NCI-H2227 (cell line): ENCODE data around the gene NOLC1.

Source experiments
- DNase-seq: peaks from one replicate; lab custom pipeline; 2025; ENCODE audit not compliant: unreplicated experiment; lab: John Stamatoyannopoulos, UW

NOLC1 gene

GRCh38 chr10:102121739-102122372 is 30.3 kb upstream of the NOLC1 start:
- DNase-seq, result peak; percentile 56

DNA sequence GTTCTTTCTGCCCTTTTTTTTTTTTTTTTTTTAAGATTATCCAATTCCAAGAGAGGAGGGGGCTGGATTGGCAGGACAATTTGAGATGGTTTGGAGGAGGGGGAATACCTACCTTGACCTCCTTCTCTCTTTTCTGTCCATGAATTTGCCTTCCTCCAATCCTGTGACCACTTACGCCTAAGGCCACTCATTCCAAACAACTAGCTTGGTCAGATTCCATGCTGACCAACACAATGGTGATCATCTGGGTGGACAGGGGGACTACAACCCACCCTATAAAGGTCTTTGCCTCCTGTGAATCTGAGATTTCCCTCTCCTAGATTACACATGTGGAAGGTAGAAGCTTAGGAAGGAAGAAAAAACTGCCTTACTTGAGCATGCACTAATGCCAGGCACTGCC is 29.7 kb upstream of the NOLC1 start:
- DNase-seq, result no peak

DNA sequence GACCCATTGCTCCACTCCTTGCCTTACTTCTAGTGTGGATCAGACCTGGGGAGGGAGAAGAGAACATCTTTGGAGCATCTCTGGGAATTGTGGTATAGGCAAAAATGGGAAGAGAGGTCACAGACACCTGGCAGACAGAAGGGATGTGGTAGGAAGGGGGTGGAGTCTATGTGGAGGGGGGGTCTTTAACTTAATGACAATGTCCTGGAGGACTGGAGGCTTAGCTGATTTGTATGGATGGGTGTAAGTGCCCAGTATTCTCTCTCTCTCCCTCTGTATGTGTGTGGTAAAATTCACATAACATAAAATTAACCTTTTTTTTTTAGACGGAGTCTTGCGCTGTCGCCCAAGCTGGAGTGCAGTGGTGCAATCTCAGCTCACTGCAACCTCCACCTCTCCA is 29.0 kb upstream of the NOLC1 start:
- no peak for DNase-seq

DNA sequence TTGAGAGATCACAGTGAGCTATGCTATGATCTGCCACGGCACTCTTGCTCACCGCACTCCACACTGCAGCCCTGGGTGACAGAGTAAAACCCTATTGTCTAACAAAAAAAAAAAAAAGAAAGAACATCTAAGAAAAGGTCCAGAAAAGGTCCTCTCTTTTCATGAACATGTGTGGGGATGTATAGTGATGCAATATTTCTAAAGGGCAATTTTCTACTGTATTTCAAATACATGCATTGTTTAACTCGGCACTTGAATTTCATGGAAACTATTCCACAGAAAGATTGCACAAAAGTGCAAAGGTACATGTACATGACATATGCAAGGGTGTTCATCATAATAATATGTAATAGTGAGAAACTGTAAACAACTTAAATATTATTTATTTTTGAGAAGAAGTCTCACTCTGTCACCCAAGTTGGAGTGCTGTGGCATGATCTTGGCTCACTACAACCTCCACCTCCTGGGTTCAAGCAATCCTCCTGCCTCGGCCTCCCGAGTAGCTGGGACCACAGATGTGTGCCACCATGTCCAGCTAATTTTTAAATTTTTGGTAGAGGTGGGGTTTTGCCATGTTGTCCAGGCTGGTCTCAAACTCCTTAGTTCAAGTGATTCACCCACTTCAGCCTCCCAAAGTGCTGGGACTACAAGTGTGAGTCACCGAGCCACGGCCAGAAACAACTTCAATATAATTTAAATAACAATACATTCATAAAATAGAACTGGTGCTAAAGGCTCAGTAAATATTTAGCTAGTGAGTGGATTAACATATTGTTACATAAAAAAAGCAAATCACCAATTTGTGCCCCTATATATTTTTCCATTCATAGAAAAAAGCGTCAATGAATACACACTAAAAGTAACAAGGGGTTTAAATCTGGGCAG is 20.7 kb upstream of the NOLC1 start:
- DNase-seq, result no peak

- DNase-seq, result no peak
These were observed 20.0 kb upstream of the NOLC1 start for GRCh38 chr10:102132193-102132562.

GRCh38 chr10:102132563-102133372 is 19.4 kb upstream of the NOLC1 start, which contains the start of gene PPRC1:
TSS of gene PPRC1 (plus strand) at chr10:102133040. CDS start at chr10:102133069, 29 bp downstream.
- peak; percentile 96 for DNase-seq

GRCh38 chr10:102133373-102134195 is 18.6 kb upstream of the NOLC1 start:
- DNase-seq, result peak; percentile 82

GRCh38 chr10:102134416-102134815 is 17.8 kb upstream of the NOLC1 start:
- DNase-seq, result no peak

GRCh38 chr10:102135956-102136526 is 16.1 kb upstream of the NOLC1 start:
- peak; percentile 50 for DNase-seq

DNA sequence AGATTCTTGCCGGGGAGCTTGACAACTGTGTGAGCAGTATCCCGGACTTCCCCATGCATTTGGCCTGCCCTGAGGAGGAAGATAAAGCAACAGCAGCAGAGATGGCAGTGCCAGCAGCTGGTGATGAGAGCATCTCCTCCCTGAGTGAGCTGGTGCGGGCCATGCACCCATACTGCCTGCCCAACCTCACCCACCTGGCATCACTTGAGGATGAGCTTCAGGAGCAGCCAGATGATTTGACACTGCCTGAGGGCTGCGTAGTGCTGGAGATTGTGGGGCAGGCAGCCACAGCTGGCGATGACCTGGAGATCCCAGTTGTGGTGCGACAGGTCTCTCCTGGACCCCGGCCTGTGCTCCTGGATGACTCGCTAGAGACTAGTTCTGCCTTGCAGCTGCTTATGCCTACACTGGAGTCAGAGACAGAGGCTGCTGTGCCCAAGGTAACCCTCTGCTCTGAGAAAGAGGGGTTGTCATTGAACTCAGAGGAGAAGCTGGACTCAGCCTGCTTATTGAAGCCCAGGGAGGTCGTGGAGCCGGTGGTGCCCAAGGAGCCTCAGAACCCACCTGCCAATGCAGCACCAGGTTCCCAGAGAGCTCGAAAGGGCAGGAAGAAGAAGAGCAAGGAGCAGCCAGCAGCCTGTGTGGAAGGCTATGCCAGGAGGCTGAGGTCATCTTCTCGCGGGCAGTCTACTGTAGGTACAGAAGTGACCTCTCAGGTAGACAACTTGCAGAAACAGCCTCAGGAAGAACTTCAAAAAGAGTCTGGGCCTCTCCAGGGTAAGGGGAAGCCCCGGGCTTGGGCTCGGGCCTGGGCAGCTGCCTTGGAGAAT is 12.7 kb upstream of the NOLC1 start:
- DNase-seq, result no peak

DNA sequence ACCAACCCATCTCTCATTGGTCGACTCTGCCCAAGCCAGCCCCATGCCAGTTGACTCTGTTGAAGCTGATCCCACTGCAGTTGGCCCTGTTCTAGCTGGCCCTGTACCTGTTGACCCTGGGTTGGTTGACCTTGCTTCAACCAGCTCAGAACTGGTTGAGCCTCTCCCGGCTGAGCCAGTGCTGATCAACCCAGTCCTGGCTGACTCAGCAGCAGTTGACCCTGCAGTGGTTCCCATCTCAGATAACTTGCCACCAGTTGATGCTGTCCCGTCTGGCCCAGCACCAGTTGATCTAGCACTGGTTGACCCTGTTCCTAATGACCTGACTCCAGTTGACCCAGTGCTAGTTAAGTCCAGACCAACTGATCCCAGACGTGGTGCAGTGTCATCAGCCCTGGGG is 12.0 kb upstream of the NOLC1 start:
- DNase-seq, result no peak

GRCh38 chr10:102140913-102141540 is 11.2 kb upstream of the NOLC1 start:
- no peak for DNase-seq

- no peak for DNase-seq
These were observed 10.5 kb upstream of the NOLC1 start for GRCh38 chr10:102141583-102142107.

GRCh38 chr10:102146971-102147428 is 5.2 kb upstream of the NOLC1 start:
- DNase-seq, result no peak

GRCh38 chr10:102147561-102147960 is 4.6 kb upstream of the NOLC1 start:
- DNase-seq, result no peak

DNA sequence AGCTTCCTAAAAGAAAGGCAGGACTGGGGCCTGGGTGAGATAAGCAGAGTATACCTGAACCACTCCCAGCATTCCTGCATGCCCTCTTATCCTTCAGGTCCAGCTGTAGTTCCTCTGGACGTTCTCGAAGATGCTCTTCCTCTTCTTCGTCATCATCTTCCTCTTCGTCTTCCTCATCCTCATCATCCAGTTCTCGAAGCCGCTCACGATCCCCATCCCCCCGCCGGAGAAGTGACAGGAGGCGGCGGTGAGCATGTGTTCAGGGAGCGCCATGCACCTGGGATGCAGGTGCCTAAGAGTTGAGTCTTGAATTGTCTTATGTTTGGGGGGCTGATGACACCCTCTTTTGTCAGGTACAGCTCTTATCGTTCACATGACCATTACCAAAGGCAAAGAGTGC is 3.9 kb upstream of the NOLC1 start:
- DNase-seq, result no peak

GRCh38 chr10:102150970-102151773 is 1.0 kb upstream of the NOLC1 start:
- DNase-seq, result no peak

- DNase-seq, result no peak
These were observed 329 bp downstream of the NOLC1 start for GRCh38 chr10:102152545-102152890.
